NCI-H69 (cell line): ENCODE measurements around the gene REXO4.
A peak's percentile ranks its signal among the peaks of the same experiment; 100 is the strongest.
"Not testable (repeated sequence)": the region's sequence is repeated elsewhere in the genome, so short reads cannot be mapped to it uniquely, and the experiment has no call there.

Experiments used
- DNase-seq: peaks from one replicate; lab custom pipeline; 2025; lab: John Stamatoyannopoulos, UW

Gene REXO4

GRCh38 chr9:133420392-133420827 is 2.6 kb upstream of the REXO4 start:
- no peak for DNase-seq

GRCh38 chr9:133419005-133419404 is 1.2 kb upstream of the REXO4 start:
- no peak for DNase-seq

GRCh38 chr9:133415170-133415569 is 2.6 kb downstream of the REXO4 start:
- no peak for DNase-seq

DNA sequence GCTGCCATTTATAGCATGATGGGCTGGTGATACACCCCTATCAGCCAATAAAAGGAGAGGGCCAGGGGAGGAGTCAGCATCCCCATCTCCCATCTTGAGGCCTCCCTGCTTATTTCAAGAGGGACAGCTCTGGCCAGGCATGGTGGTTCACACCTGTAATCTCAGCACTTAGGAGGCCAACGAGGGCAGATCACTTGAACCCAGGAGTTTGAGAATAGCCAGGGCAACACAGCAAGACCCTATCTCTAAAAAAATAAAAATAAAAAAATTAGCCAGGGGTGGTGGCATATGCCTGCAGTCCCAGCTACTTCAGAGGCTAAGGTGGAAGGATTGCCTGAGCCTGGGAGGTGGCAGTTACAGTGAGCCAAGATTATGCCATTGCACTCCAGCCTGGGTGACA is 9.8 kb downstream of the REXO4 start:
- no peak for DNase-seq

GRCh38 chr9:133406480-133407307 is 11.1 kb downstream of the REXO4 start:
- DNase-seq = peak; percentile 61

DNA sequence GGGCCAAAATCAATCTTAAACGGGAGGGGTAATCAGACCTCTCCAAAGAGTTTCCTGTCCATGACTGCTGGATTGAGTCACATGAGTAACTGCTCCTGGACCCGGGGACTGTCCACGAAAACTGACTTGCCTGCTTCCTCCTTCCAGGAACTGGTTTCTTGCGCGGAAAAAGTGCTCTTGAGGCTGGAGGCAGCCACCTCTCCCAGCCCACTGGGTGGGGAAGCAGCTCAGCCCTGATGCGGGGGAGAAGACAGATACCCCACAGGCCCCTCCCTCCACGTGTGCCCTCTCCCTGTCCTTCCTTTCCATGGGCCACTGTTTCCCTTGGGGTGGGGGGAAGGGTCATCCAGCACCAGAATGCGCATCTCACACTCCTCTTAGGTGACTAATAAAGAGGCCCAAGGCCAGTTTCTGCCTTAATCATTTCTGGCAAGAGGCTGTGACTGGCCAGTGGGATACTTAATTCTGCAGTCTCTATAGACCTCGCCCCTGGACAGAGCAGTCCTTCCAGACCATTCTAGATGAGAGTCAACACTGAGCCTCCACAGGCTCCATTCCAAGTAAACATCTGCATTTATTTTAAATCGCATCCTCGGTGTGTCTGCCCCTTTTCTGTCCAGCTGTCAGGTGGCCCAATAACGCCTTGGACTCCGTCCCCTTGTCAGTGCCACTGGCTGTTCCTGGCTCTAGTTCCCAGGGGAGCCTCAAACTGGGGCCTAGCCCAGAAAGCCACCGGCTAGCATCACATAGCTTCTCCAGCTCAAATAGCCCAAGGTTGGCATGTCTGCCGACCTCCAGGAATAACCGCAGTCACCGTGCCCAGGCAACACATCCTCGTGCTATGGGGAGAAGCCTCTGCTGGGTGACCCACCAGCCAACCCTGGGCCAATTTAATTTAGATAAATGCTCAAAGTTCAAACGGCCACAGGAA is 12.0 kb downstream of the REXO4 start:
- DNase-seq = no peak

GRCh38 chr9:133404454-133405002 is 13.3 kb downstream of the REXO4 start:
- DNase-seq = no peak

DNA sequence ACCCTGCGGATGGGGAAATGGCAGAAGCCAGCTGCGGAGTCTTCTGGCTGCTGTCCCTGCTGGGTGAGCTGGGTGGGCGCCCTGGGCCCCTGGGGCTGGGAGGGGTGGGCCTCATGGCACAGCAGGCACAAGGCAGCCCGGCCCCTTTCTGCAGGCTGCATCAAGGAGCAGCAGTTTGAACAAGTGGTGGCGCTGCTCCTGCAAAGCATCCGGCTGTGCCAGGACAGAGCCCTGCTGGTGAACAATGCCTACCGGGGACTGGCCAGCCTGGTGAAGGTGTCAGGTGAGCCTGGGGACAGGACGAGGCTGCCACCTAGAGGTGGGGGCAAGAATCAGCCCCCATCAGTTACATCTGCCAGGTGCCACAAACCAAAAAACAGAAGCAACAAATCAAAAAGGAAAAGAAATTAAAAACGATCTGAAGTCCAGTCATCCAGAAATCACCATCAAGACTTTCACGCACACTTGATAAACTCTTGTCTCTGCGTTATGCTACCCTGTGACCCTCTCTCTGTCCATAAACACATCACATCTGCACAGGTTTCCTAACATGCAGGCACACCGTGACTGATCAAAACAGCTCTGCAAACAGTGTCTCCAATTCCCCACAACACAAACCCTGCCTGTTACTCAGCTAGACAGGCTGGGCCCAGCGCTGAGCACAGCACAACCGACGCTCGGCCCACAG is 13.9 kb downstream of the REXO4 start:
- DNase-seq = peak; percentile 80

GRCh38 chr9:133402689-133403088 is 15.1 kb downstream of the REXO4 start:
- no peak for DNase-seq

GRCh38 chr9:133401588-133401987 is 16.2 kb downstream of the REXO4 start:
- no peak for DNase-seq

GRCh38 chr9:133400292-133400691 is 17.5 kb downstream of the REXO4 start:
- DNase-seq = no peak

- no peak for DNase-seq
These were observed 19.9 kb downstream of the REXO4 start for GRCh38 chr9:133397895-133398294.

- DNase-seq = no peak
These were observed 20.4 kb downstream of the REXO4 start for GRCh38 chr9:133397370-133397769.

- peak; percentile 53 for DNase-seq
These were observed 20.9 kb downstream of the REXO4 start for GRCh38 chr9:133396952-133397351.

DNA sequence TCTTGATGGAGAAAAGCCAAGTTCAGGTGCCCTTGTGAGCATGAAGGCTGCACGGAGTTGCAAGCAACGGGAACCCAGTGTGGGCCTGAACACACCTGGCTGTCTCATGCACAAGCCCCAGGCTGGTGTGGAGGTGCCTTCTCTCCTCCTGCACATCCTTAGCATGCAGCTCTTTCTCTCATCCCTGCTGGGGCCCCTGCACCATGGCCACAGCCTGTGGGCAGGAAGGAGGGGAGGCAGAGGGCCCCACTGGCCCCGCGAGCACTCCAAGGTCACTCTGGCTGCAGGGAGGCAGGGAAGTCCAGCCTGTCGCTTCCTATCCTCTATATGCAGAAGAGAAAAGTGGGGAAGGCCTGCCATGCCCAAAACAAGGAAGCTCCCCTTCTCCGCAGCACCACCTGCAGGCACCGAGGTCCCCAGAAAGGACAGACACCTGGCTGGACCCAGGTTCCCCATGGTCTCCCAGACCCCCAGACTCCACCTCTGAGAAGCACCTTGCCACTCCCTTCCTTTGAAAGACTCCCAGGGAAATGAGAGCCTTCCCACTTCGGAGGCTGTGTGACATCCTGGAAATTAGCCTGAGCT is 23.0 kb downstream of the REXO4 start:
- peak; percentile 43 for DNase-seq

GRCh38 chr9:133393399-133393798 is 24.4 kb downstream of the REXO4 start:
- no peak for DNase-seq

DNA sequence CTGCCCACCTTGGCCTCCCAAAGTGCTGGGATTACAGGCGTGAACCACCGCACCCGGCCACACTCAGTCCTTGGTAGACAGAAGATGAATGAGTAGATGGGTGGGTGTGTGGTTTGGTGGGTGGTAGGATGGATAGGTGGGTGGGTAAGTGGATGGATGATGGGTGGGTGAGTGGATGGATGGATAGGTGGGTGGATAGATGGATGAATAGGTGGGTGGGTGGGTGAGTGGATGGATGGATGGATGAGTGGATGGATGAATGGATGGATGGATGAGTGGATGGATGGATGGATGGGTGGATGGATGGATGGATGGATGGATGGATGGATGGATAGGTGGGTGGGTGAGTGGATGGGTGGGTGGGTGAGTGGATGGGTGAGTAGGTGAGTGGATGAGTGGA is 25.5 kb downstream of the REXO4 start:
- not testable (repeated sequence) for DNase-seq

DNA sequence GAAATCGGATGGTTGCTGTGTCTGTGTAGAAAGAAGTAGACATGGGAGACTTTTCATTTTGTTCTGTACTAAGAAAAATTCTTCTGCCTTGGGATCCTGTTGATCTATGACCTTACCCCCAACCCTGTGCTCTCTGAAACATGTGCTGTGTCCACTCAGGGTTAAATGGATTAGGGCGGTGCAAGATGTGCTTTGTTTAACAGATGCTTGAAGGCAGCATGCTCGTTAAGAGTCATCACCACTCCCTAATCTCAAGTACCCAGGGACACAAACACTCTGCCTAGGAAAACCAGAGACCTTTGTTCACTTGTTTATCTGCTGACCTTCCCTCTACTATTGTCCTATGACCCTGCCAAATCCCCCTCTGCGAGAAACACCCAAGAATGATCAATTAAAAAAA is 26.4 kb downstream of the REXO4 start:
- not testable (repeated sequence) for DNase-seq

GRCh38 chr9:133390713-133391112 is 27.1 kb downstream of the REXO4 start:
- no peak for DNase-seq

- DNase-seq = no peak
These were observed 28.2 kb downstream of the REXO4 start for GRCh38 chr9:133389562-133389961.

GRCh38 chr9:133389025-133389557 is 28.7 kb downstream of the REXO4 start:
- no peak for DNase-seq
